HepG2 (cell line): Measurements from ENCODE around the gene SOX9. TPM values are rescaled to one million over a fixed set of nuclear protein-coding genes. Genes with fewer than 3 reads are reported as not detected.

Experiments used
- CAMTA2 ChIP-seq: sonication (generic); formaldehyde crosslinking; IDR thresholded peaks from 2 replicates; pipeline ENCODE4 v1.4.0; 2020; ENCODE audit warnings: mild to moderate bottlenecking, missing genetic modification reagents, borderline replicate concordance
- KMT2A ChIP-seq: sonication (generic); formaldehyde crosslinking; IDR thresholded peaks from 2 replicates; pipeline ENCODE4 v1.4.0; 2020; ENCODE audit warnings: missing genetic modification reagents
- MAFK ChIP-seq, 2 experiments: IDR thresholded peaks in 1 of 2; conservative IDR thresholded peaks in 1 of 2; 2 replicates each; pipeline ENCODE4 v1.6.1; 2011; ENCODE audit warnings: improper control_type of control experiment in 2 of 2, low read length in 2 of 2
- MYC ChIP-seq: sonication (generic); formaldehyde crosslinking; IDR thresholded peaks from 2 replicates; pipeline ENCODE4 v1.9.0; 2021; ENCODE audit warnings: missing genetic modification reagents, borderline replicate concordance
- NFYC ChIP-seq: IDR thresholded peaks from 2 replicates; pipeline ENCODE4 v1.6.1; 2016; ENCODE audit warnings: missing genetic modification reagents, missing compliant biosample characterization
- RERE ChIP-seq: IDR thresholded peaks from 2 replicates; pipeline ENCODE4 v1.6.1; 2016; ENCODE audit warnings: low read depth, missing genetic modification reagents, missing compliant biosample characterization
- ZNF318 ChIP-seq: sonication (generic); formaldehyde crosslinking; IDR thresholded peaks from 2 replicates; pipeline ENCODE4 v1.4.0; 2020; ENCODE audit warnings: mild to moderate bottlenecking, missing genetic modification reagents
- polyA plus RNA-seq, 8 experiments: library from polyadenylated mRNA; depleted of rRNA in 3 of 8; stranded (reverse) in 7 of 8; unstranded in 1 of 8; fragments of >200 nt; fragmentation: Illumina TruSeq in 4 of 8; extraction: Trizol in 4 of 8; gene quantifications; 2 replicates each; pipeline versions ENCODE4 v1.2.1 to v1.2.3, GENCODE V29; 2011 to 2016; ENCODE audit warnings: low read depth in 4 of 8, missing spikeins in 1 of 8, mixed read lengths in 1 of 8; ENCODE audit not compliant: insufficient read depth in 1 of 8
- total RNA-seq, 5 experiments: library from RNA; depleted of rRNA; stranded (reverse); fragments of >200 nt; fragmentation: Illumina TruSeq; extraction: Trizol; gene quantifications; 2 replicates each; pipeline ENCODE4 v1.2.3, GENCODE V29; 2016; ENCODE audit warnings: low read depth in 1 of 5
- TF ChIP-seq, protein P1 (sequence below): sonication (generic); formaldehyde crosslinking; IDR thresholded peaks from 2 replicates; pipeline ENCODE4 v1.4.0; 2020; ENCODE audit warnings: missing genetic modification reagents
- TF ChIP-seq, protein P2 (sequence below): sonication (generic); formaldehyde crosslinking; IDR thresholded peaks from 2 replicates; pipeline ENCODE4 v1.5.0; 2020; ENCODE audit warnings: missing genetic modification reagents

The SOX9 gene
- total and polyA plus RNA-seq, 2 of the 13 experiments (the other 11 are each of a cell fraction or from before 2014, with no cell fraction given) = 16.1 to 27.6 TPM

- TF ChIP-seq, protein P1, sequence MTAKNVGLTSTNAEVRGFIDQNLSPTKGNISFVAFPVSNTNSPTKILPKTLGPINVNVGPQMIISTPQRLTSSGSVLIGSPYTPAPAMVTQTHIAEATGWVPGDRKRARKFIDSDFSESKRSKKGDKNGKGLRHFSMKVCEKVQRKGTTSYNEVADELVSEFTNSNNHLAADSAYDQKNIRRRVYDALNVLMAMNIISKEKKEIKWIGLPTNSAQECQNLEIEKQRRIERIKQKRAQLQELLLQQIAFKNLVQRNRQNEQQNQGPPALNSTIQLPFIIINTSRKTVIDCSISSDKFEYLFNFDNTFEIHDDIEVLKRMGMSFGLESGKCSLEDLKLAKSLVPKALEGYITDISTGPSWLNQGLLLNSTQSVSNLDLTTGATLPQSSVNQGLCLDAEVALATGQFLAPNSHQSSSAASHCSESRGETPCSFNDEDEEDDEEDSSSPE = peak; percentile 63
- peak; percentile 15; the same call in 1 of the 2 replicates for TF ChIP-seq ZNF318
- peak; percentile 74 for TF ChIP-seq RERE (CRISPR knock-in tag)
- TF ChIP-seq NFYC = no peak; the same call in 1 of the 2 replicates
- TF ChIP-seq MYC (CRISPR knock-in tag) = no peak; the same call in 1 of the 2 replicates
- no peak for TF ChIP-seq CAMTA2 (CRISPR knock-in tag)
- TF ChIP-seq, protein P2, sequence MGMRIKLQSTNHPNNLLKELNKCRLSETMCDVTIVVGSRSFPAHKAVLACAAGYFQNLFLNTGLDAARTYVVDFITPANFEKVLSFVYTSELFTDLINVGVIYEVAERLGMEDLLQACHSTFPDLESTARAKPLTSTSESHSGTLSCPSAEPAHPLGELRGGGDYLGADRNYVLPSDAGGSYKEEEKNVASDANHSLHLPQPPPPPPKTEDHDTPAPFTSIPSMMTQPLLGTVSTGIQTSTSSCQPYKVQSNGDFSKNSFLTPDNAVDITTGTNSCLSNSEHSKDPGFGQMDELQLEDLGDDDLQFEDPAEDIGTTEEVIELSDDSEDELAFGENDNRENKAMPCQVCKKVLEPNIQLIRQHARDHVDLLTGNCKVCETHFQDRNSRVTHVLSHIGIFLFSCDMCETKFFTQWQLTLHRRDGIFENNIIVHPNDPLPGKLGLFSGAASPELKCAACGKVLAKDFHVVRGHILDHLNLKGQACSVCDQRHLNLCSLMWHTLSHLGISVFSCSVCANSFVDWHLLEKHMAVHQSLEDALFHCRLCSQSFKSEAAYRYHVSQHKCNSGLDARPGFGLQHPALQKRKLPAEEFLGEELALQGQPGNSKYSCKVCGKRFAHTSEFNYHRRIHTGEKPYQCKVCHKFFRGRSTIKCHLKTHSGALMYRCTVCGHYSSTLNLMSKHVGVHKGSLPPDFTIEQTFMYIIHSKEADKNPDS (CRISPR knock-in tag) = 0 out of 2 replicates have a peak, but pooled peaks have one; percentile 16
- TF ChIP-seq MAFK (conservative IDR thresholded peaks at IDR 0.05 in 1 of 2, IDR thresholded peaks at IDR 0.05 in 1 of 2; ENCODE audit: low read length in 2 of 2) = no peak
- TF ChIP-seq KMT2A (CRISPR knock-in tag) = no peak; the same call in none of the 2 replicates
Observed at GRCh38 chr17:72122765-72123529, 2.1 kb downstream of the SOX9 start (continued).
